H1 (cell line): Measurements from ENCODE around the gene SSTR1. TPM values are rescaled to one million over a fixed set of nuclear protein-coding genes. Genes with fewer than 3 reads are reported as not detected.

Experiments used
- CTCF ChIA-PET: fragments of 300-600 bp; sonication (Branson Sonifier 250); formaldehyde crosslinking; loops from one replicate; lab custom pipeline; 2021; ENCODE audit not compliant: partially characterized antibody; lab: Charles Lee
- POLR2A ChIA-PET: fragments of 300-600 bp; sonication (Branson Sonifier 250); formaldehyde crosslinking; loops from one replicate; lab custom pipeline; 2021; ENCODE audit warnings: inconsistent platforms; ENCODE audit not compliant: partially characterized antibody; lab: Charles Lee
- DNase-seq, 2 experiments: peaks; one replicate each; pipeline versions ENCODE4 v3.0.0 to v3.0.0-alpha.2; 2010 to 2022; ENCODE audit warnings: low spot score in 2 of 2, low read depth in 1 of 2, mixed read lengths in 1 of 2
- FAIRE-seq: peaks from 2 replicates; lab custom pipeline; 2011; peaks lifted over from hg19 to GRCh38; lab: Jason Lieb, UNC
- H2AFZ ChIP-seq: 2 replicates; pipeline ENCODE4 v1.8.1; 2012; ENCODE audit warnings: low read length, inconsistent platforms
- H2AK5ac ChIP-seq: 2 replicates; pipeline ENCODE4 v1.6.1; 2013; ENCODE audit warnings: low read depth, low read length
- H2BK120ac ChIP-seq: replicated peaks from 2 replicates; pipeline ENCODE3; 2013; ENCODE audit warnings: low read depth, low read length, inconsistent platforms
- H2BK12ac ChIP-seq: 2 replicates; pipeline ENCODE4 v1.6.1; 2013; ENCODE audit warnings: low read depth, low read length
- H2BK15ac ChIP-seq: 2 replicates; pipeline ENCODE4 v1.6.1; 2013; ENCODE audit warnings: low read length
- H2BK20ac ChIP-seq: 2 replicates; pipeline ENCODE4 v1.6.1; 2013; ENCODE audit warnings: low read length
- H2BK5ac ChIP-seq: 2 replicates; pipeline ENCODE4 v1.6.1; 2013; ENCODE audit warnings: low read depth, low read length
- H3K14ac ChIP-seq: 2 replicates; pipeline ENCODE4 v1.6.1; 2013; ENCODE audit warnings: inconsistent platforms; ENCODE audit not compliant: insufficient read length
- H3K18ac ChIP-seq: 2 replicates; pipeline ENCODE4 v1.6.1; 2013; ENCODE audit warnings: low read length; ENCODE audit errors: extremely low read depth
- H3K23ac ChIP-seq: 2 replicates; pipeline ENCODE4 v1.6.1; 2013; ENCODE audit warnings: inconsistent platforms; ENCODE audit not compliant: insufficient read length
- H3K23me2 ChIP-seq: 2 replicates; pipeline ENCODE4 v1.6.1; 2013; ENCODE audit warnings: low read depth, low read length
- H3K27ac ChIP-seq: 2 replicates; pipeline ENCODE4 v1.6.1; 2011; ENCODE audit warnings: low read depth, low read length, inconsistent platforms
- H3K27me3 ChIP-seq, 4 experiments: replicated peaks in 1 of 4; 1 replicate in 1 of 4; 2 replicates in 3 of 4; pipeline versions ENCODE4 v1.6.1 to v1.8.1; 2011 to 2013; ENCODE audit warnings: low read length in 3 of 4, mild to moderate bottlenecking in 3 of 4, inconsistent platforms in 2 of 4, mixed read lengths in 2 of 4, moderate library complexity in 1 of 4; ENCODE audit not compliant: control insufficient read depth in 3 of 4, insufficient read depth in 3 of 4; ENCODE audit errors: extremely low read depth in 1 of 4
- H3K36me3 ChIP-seq, 4 experiments: 2 replicates each; pipeline versions ENCODE4 v1.6.1 to v1.8.1; 2011 to 2013; ENCODE audit warnings: mild to moderate bottlenecking in 4 of 4, low read length in 3 of 4, moderate library complexity in 2 of 4, control low read depth in 1 of 4, inconsistent platforms in 1 of 4; ENCODE audit not compliant: insufficient read depth in 4 of 4, control insufficient read depth in 2 of 4
- H3K4ac ChIP-seq: replicated peaks from 2 replicates; pipeline ENCODE3; 2013; ENCODE audit warnings: low read length, low read depth, mixed read lengths, inconsistent platforms; ENCODE audit not compliant: insufficient read length
- H3K4me1 ChIP-seq, 4 experiments: replicated peaks in 1 of 4; 1 replicate in 1 of 4; 2 replicates in 3 of 4; pipeline versions ENCODE4 v1.6.1 to v1.8.1; 2011 to 2013; ENCODE audit warnings: low read length in 3 of 4, inconsistent platforms in 2 of 4, mixed read lengths in 1 of 4; ENCODE audit not compliant: insufficient read depth in 4 of 4, control insufficient read depth in 3 of 4
- H3K4me2 ChIP-seq, 2 experiments: 2 replicates each; pipeline versions ENCODE4 v1.6.1 to v1.8.1; 2011 to 2013; ENCODE audit warnings: low read depth in 2 of 2, low read length in 2 of 2, control low read depth in 1 of 2, inconsistent platforms in 1 of 2, mild to moderate bottlenecking in 1 of 2; ENCODE audit not compliant: insufficient read depth in 1 of 2
- H3K4me3 ChIP-seq, 4 experiments: fragments of 200-600, 300-600 bp in 1 of 4; sonication (generic), shearing (Covaris generic), sonication (Bioruptor Twin) in 1 of 4; 2 replicates each; pipeline versions ENCODE4 v1.5.1 to v1.8.1; 2011 to 2016; ENCODE audit warnings: low read length in 4 of 4, low read depth in 3 of 4, control low read depth in 2 of 4, inconsistent platforms in 2 of 4, mild to moderate bottlenecking in 2 of 4, mixed read lengths in 1 of 4, moderate library complexity in 1 of 4; ENCODE audit not compliant: insufficient read depth in 2 of 4; ENCODE audit errors: extremely low read depth in 1 of 4
- H3K56ac ChIP-seq: replicated peaks from 2 replicates; pipeline ENCODE3; 2013; ENCODE audit warnings: low read depth, mild to moderate bottlenecking, mixed read lengths, low read length, inconsistent platforms; ENCODE audit not compliant: insufficient read length
- H3K79me1 ChIP-seq: 2 replicates; pipeline ENCODE4 v1.6.1; 2013; ENCODE audit warnings: low read depth, low read length, control low read depth
- H3K79me2 ChIP-seq, 2 experiments: 2 replicates each; pipeline versions ENCODE4 v1.6.1 to v1.8.1; 2012 to 2013; ENCODE audit warnings: low read length in 2 of 2, mild to moderate bottlenecking in 2 of 2, inconsistent platforms in 1 of 2; ENCODE audit not compliant: insufficient read depth in 2 of 2, control insufficient read depth in 1 of 2
- H3K9ac ChIP-seq, 4 experiments: replicated peaks in 1 of 4; 1 replicate in 1 of 4; 2 replicates in 3 of 4; pipeline versions ENCODE4 v1.6.1 to v1.8.1; 2011 to 2013; ENCODE audit warnings: low read depth in 3 of 4, low read length in 3 of 4, control low read depth in 2 of 4, mild to moderate bottlenecking in 2 of 4, moderate library complexity in 2 of 4, inconsistent platforms in 1 of 4; ENCODE audit errors: extremely low read depth in 1 of 4
- H3K9me3 ChIP-seq, 2 experiments: 2 replicates each; pipeline versions ENCODE4 v1.6.1 to v1.8.1; 2012 to 2013; ENCODE audit warnings: mild to moderate bottlenecking in 2 of 2, moderate library complexity in 2 of 2, control low read depth in 1 of 2, inconsistent platforms in 1 of 2, low read depth in 1 of 2, low read length in 1 of 2, mixed read lengths in 1 of 2; ENCODE audit not compliant: insufficient read depth in 2 of 2
- H4K20me1 ChIP-seq, 2 experiments: replicated peaks in 1 of 2; 2 replicates each; pipeline versions ENCODE3 to v1.8.1; 2011 to 2013; ENCODE audit warnings: inconsistent platforms in 2 of 2, low read length in 2 of 2, mild to moderate bottlenecking in 1 of 2; ENCODE audit not compliant: insufficient read depth in 2 of 2, control insufficient read depth in 1 of 2
- H4K5ac ChIP-seq: 2 replicates; pipeline ENCODE4 v1.6.1; 2013; ENCODE audit warnings: low read length, low read depth, mixed read lengths, inconsistent platforms; ENCODE audit not compliant: insufficient read length
- H4K8ac ChIP-seq: 2 replicates; pipeline ENCODE4 v1.8.0; 2013; ENCODE audit warnings: mild to moderate bottlenecking, moderate library complexity, low read length, inconsistent platforms; ENCODE audit not compliant: insufficient read depth; ENCODE audit errors: extremely low read depth
- H4K91ac ChIP-seq: replicated peaks from 2 replicates; pipeline ENCODE3; 2013; ENCODE audit warnings: low read length, mixed read lengths, inconsistent platforms; ENCODE audit not compliant: insufficient read length
- KDM5A ChIP-seq: fragments of 200-600 bp; IDR thresholded peaks from 2 replicates; pipeline ENCODE4 v1.7.1; 2012; ENCODE audit warnings: mild to moderate bottlenecking, low read length, inconsistent platforms, mixed read lengths
- WGBS, 2 experiments: shearing (Covaris generic) in 1 of 2; methylation state at CpG; one replicate each; pipeline versions ENCODE4 v1.1.6 to v1.1.7; 2013 to 2015; ENCODE audit warnings: low lambda C conversion rate in 2 of 2, mixed read lengths in 2 of 2, inconsistent platforms in 1 of 2, low coverage in 1 of 2, missing lambda C conversion rate in 1 of 2; ENCODE audit not compliant: insufficient replicate concordance in 2 of 2, insufficient coverage in 1 of 2, insufficient read length in 1 of 2; ENCODE audit errors: extremely low coverage in 1 of 2, missing lambda C conversion rate in 1 of 2; 5-methylcytosine and 5-hydroxymethylcytosine counted together
- polyA plus RNA-seq, 7 experiments: library from polyadenylated mRNA; depleted of rRNA in 3 of 7; stranded (reverse) in 5 of 7; unstranded in 2 of 7; fragments of >200 nt in 5 of 7; fragments of 200-250 nt in 2 of 7; gene quantifications; 1 replicate in 5 of 7; 2 replicates in 1 of 7; 4 replicates in 1 of 7; pipeline versions ENCODE4 v1.2.1 to v1.2.3, GENCODE V29; 2011 to 2013; ENCODE audit warnings: missing spikeins in 2 of 7, mixed read lengths in 2 of 7
- total RNA-seq: library from RNA; stranded (reverse); fragmentation: NEBNext Ultra II Directional; extraction: Animal tissue kit (Norgen Biotek cat#: 25700); gene quantifications from 2 replicates; pipeline ENCODE4 v1.2.1, GENCODE V29; 2021
- TF ChIP-seq, protein P1 (sequence below): IDR thresholded peaks from 2 replicates; pipeline ENCODE4 v1.6.1; 2011; ENCODE audit warnings: low read depth, mild to moderate bottlenecking, low read length; ENCODE audit not compliant: insufficient read depth

The SSTR1 gene
- total and polyA plus RNA-seq, 2 of the 8 experiments (the other 6 are each of a cell fraction or from before 2014, with no cell fraction given), result 0.82 to 0.93 TPM

DNA sequence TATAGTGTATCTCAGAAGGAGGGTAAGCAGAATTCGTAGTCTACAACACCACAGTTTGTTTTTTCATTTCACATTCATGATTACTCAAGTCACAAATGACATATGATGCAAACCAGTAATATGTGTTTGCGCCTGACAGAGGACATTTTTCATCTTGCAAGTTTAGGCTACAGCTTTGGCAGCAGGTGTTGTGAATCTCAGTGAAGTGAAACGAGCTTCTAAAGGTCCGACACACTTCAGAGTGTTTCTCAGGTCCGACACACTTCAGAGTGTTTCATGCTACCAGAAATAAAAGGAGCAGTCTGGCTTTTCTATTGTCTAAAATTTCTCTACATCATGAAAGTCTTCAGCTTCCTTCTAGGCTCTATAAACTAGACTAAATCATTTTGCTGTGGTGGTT is 25.5 kb downstream of the SSTR1 start:
- Histone ChIP-seq H3K18ac (no peak overlapping the region), H3K27me3 (peaks cover 0 to 2% (median under 1%) of the 10 kb centered on the region in 4 experiments; a peak in 2 of 7 replicates), H3K27ac (no peak overlapping the region), H3K9ac (no peak overlapping the region), H4K91ac (no peak overlapping the region), H3K9me3 (no peaks in the 10 kb centered on the region; a peak in 1 of 4 replicates), H3K14ac (no peak overlapping the region), H3K23ac (no peak overlapping the region), H2BK120ac (no peak overlapping the region), H4K5ac (no peak overlapping the region), H3K23me2 (no peaks in the 10 kb centered on the region), H3K79me1 (no peaks in the 10 kb centered on the region), H2AK5ac (no peak overlapping the region), H3K36me3 (no peaks in the 10 kb centered on the region), H3K79me2 (no peaks in the 10 kb centered on the region), H2BK15ac (no peak overlapping the region), H3K4me1 (no peaks in the 10 kb centered on the region), H4K8ac (no peak overlapping the region), H2BK12ac (no peak overlapping the region), H3K4me2 (no peak overlapping the region), H3K4ac (no peak overlapping the region), H3K56ac (no peak overlapping the region), H2BK20ac (no peak overlapping the region), H3K4me3 (no peak overlapping the region), H2AFZ (no peak overlapping the region), H4K20me1 (no peaks in the 10 kb centered on the region), H2BK5ac (no peak overlapping the region)
- WGBS, 2 experiments, result 88% methylated on average over 5 of the region's 5 CpGs; no CpG with 5 or more reads in 1 of the 2 experiments
- FAIRE-seq, result no peak
- TF ChIP-seq, protein P1, sequence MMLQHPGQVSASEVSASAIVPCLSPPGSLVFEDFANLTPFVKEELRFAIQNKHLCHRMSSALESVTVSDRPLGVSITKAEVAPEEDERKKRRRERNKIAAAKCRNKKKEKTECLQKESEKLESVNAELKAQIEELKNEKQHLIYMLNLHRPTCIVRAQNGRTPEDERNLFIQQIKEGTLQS, result no peak
- no peak for TF ChIP-seq KDM5A
- ChIA-PET CTCF (interaction anchor here (1.0 to 2.4 kb wide), 3 partner anchors 11 to 16 kb away, joined by 3 to 8 read pairs (median 4); no protein-coding TSS in a partner anchor), POLR2A (interaction anchor here (0.6 to 1.4 kb wide), 2 partner anchors 8 to 28 kb away, joined by 3 to 4 read pairs; no protein-coding TSS in a partner anchor)
- DNase-seq, result no peak
